Measurements from ENCODE around the gene UBE4A.
"Not testable (repeated sequence)": the region's sequence is repeated elsewhere in the genome, so short reads cannot be mapped to it uniquely, and the experiment has no call there.

The UBE4A gene

GRCh38 chr11:118398791-118399559 is 39.6 kb downstream of the UBE4A start:
- in situ Hi-C loops (cut with HindIII; ENCODE audit: low sequenced_read_pairs): no loop called here

- in situ Hi-C loops (cut with HindIII; ENCODE audit: low sequenced_read_pairs): no loop called here
Measured at GRCh38 chr11:118401151-118401879, 41.9 kb downstream of the UBE4A start, which contains the start of gene ATP5MG. TSS of gene ATP5MG (plus strand) at chr11:118401606. CDS start at chr11:118401666, 60 bp downstream.

DNA sequence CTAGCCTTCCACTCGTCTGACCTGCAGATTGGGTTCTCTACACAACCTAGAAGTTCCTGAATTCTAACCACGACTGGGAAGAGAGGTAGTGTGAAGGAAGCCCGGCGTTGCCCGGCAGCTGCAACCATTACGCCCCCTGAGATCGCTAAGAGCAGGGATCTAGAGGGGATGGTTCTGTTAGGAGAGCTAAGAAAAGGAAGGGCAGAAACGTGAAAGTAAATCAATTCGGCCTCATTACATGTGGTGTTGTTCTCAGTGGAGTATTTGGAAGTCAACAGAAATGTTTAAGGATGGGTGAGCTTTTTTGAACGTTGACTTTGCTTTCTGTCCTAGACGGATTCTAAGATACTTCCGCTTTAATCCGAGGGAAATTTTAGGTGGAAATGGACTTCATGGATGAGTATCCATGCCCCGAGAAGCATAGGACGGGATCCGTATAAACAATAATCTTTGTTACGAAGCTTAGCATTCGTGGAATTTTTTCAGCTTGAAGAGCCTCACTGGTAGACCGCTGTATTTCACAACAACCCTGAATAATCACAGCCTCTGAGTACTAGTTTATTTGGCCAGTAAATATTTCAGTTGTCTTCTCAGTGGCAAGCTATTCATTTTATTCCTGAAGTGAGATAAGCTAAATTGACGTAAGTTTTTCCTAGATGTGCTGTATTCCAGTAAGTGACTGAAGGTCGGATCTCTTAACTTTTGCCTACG is 42.6 kb downstream of the UBE4A start:
- in situ Hi-C loops (cut with HindIII; ENCODE audit: low sequenced_read_pairs): no loop called here

DNA sequence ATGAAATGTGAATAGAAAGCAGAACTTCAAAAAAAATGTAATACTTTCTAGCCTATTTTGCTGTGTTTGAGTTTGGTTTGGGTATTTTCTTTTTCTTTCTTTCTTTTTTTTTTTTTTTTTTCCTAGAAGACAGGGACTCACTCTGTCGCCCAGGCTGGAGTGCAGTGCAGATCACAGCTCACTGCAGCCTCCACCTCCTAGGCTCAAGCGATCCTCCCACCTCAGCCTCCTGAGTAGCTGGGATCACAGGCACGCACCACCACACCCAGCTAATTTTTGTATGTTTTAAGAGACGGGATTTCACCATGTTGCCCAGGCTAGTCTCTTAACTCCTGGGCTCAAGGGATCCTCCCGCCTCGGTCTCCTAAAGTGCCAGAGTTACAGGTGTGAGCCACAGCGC is 43.2 kb downstream of the UBE4A start:
- in situ Hi-C loops (cut with HindIII; ENCODE audit: low sequenced_read_pairs): not testable (repeated sequence)

DNA sequence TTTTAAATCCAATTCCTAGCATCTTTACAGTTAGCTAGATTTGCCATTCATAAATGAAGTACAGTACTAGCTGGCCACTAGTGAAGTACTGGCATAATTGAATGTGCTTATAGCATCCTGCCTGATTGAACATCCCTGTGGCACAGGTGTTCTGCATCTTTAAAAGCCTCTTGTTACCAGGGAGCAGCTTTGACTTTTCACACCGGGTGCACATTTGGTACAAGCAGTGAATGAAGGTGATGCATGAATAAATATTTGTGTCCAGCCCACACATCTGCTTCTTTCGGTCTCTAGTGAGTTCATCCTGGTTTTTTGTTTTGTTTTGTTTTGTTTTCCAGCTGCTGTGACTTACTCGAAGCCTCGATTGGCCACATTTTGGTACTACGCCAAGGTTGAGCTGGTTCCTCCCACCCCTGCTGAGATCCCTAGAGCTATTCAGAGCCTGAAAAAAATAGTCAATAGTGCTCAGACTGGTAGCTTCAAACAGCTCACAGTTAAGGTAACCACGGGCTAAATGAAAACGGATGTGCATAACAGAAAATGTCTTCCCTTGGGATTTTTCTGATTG is 47.3 kb downstream of the UBE4A start:
- in situ Hi-C loops (cut with HindIII; ENCODE audit: low sequenced_read_pairs): no loop called here

GRCh38 chr11:118410055-118410745 is 50.8 kb downstream of the UBE4A start:
- in situ Hi-C loops (cut with HindIII; ENCODE audit: low sequenced_read_pairs): no loop called here

DNA sequence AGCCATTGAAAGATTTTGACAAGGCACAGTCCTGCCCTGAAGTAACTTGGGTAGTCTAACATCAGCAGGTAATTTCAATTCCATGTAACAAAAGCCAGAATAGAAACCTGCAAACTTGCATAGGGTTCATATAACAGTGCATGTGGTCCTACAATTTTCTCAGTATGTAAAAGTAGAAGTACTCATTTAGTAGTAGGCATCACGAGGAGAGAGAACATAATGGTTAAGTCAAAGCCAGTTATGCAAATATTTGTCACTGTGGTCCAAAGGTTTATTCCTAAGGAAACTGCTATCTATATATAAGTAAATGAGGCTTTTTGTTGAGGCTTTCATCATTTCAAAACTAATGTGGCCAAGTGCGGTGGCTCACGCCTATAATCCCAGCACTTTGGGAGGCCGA is 52.1 kb downstream of the UBE4A start:
- in situ Hi-C loops (cut with HindIII; ENCODE audit: low sequenced_read_pairs): no loop called here

GRCh38 chr11:118412921-118413320 is 53.5 kb downstream of the UBE4A start:
- in situ Hi-C loops (cut with HindIII; ENCODE audit: low sequenced_read_pairs): no loop called here

GRCh38 chr11:118415062-118415738 is 55.8 kb downstream of the UBE4A start:
- in situ Hi-C loops (cut with HindIII; ENCODE audit: low sequenced_read_pairs): no loop called here

DNA sequence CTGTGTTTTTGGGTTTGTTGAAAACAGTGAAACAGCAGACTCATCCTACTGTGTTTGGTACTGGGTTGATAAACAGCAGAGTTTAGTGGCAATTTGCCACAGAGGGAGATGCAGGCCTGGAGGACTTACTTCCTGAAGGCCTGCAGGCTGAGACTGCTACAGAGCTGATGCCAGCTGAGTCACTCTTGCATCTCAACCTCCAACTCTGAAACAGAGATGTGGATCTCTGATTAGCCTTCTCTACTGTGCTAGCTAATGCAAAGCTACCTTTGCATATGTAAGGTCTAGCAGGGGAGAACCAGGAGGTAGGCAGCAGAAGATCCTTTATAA is 56.3 kb downstream of the UBE4A start:
- in situ Hi-C loops (cut with HindIII; ENCODE audit: low sequenced_read_pairs): no loop called here

DNA sequence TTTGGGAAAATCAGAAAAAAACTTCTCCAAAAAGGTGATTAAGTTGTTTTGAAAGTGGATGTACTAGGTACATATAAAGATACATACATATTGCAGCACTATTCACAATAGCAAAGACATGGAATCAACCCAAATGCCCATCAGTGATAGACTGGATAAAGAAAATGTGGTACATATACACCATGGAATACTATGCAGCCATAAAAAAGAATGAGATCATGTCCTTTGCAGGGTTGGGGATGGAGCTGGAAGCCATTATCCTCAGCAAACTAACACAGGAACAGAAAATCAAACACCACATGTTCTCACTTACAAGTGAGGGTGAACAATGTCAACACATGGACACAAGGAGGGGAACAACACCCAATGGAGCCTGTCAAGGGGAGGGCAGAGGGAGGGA is 57.5 kb downstream of the UBE4A start:
- in situ Hi-C loops (cut with HindIII; ENCODE audit: low sequenced_read_pairs): not testable (repeated sequence)

GRCh38 chr11:118417801-118418200 is 58.4 kb downstream of the UBE4A start:
- in situ Hi-C loops (cut with HindIII; ENCODE audit: low sequenced_read_pairs): no loop called here

DNA sequence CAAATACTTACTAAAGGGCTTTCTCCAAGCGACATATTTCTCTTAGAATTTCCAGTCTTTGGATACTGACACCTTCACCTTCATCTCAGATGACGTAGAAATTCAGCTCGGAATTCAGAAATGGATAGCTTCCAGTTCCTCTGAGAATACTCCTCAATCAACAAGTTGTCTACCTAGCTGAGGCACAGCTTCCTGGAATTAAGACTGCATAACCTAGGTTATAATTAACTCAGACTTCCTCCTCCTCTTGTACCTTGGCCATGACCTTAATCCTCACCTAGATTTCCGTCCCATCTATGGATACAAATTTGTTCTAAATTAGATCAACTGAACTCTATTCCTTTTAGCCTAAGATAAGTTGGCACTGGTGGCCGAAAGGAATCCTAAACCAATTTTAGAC is 59.4 kb downstream of the UBE4A start:
- in situ Hi-C loops (cut with HindIII; ENCODE audit: low sequenced_read_pairs): no loop called here

DNA sequence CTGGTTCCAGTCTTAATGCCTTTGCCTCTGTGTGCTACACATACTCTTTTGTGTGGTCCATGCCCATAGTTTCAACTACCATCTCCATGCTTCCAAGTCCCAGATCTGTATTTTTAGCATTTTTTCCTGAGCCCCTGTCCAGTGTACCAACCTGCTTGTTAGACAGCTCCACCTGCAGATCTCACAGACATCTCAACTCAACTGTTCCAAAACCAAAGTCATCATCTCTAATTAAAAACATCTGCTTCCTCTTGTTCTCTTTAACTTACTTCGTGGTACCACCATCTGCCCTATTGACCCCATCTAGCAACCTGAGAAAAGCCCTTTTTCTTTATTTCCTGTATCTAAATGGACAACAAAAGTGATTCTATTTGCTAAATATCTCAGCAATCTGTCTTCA is 68.3 kb downstream of the UBE4A start:
- in situ Hi-C loops (cut with HindIII; ENCODE audit: low sequenced_read_pairs): loop anchor here (5.0 kb wide), 1 partner anchor 45 kb away; no protein-coding TSS in a partner anchor

DNA sequence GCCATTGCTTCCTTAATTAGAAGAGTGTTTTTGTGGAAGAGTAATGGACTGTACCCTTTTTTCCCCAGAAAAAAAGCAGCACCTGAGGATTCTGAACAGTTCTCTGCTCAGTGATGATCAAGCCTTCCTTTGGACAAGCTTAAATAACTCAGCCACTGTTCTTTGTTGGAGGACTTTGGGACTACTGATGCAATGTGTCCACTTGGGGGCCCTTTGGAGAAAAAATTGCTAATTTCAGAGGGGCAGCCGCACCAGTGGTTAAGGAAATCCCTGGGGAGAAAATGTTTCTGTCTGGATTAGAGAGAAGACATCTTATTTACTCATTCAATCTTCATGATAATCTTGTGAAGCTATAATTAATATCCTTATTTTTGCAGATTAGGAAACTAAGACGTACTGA is 71.6 kb downstream of the UBE4A start:
- in situ Hi-C loops (cut with HindIII; ENCODE audit: low sequenced_read_pairs): no loop called here

DNA sequence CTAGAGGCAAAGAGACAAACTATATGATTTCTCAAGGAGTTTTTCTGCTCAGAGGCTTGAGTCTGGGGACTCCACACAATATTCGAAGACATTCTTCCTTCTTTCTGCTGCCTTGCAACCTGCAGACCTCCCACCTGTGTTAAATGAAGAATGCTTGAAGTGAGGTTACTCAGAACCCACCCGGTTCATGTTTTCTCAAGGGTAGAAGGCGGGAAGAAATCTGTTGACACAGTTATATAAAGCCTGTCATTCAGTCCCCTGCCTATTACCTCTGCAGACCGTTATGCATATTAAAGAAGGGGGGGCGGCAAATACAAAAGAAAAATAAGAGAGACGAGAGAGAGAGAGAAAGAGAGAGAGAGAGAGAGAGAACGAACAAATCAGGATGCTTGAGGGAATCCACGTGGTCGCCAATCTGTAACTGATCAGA is 74.7 kb downstream of the UBE4A start:
- in situ Hi-C loops (cut with HindIII; ENCODE audit: low sequenced_read_pairs): no loop called here

- in situ Hi-C loops (cut with HindIII; ENCODE audit: low sequenced_read_pairs): no loop called here
Measured at GRCh38 chr11:118434553-118435289, 75.3 kb downstream of the UBE4A start.

DNA sequence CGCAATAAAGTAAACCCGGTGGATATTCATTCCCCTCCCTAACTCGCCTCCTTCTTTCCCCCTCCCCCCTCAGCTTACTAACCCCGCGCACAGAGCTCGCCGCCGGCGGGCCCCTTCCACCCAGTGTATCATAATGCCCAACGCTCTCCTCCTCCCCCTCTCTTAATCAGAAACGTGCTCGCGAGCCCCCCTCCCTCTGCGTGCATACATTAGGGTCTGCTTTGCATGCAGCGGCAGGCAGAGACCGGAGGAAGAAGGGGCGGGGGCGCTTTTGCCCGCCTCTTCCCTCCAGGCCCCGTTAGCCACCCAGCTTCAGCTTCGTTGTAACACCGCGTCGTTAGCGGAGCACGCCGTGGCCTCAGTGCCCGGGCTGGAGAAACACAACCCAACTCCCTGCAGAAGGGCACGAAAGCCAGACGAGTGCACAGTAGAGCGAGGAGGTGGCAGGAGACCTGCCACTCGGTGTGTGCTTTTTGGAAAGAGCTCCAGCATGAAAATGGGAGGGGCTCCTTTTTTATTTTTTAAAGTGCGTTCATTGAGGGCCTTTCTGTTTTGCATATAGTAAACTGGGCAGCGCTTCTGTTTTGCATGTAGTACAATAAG is 76.0 kb downstream of the UBE4A start:
- in situ Hi-C loops (cut with HindIII; ENCODE audit: low sequenced_read_pairs): no loop called here
